Measurements from ENCODE around the gene EML1.

The EML1 gene

GRCh38 chr14:99821519-99822508 lies 28.6 kb downstream of the EML1 start:
- H3K9me3 ChIP-seq (ENCODE audit: control insufficient read depth in 1 of 2, low read length in 2 of 2) = no peaks in the 10 kb centered on the region
- no peaks in the 10 kb centered on the region for H3K27me3 ChIP-seq (ENCODE audit: low read depth, low read length)
- no peak overlapping the region for H3K4me3 ChIP-seq (ENCODE audit: low read depth in 1 of 2, low read length in 2 of 2)
- peaks cover 0 to 7% of the 10 kb centered on the region in 2 donors for H3K4me1 ChIP-seq (ENCODE audit: control insufficient read depth in 1 of 2, insufficient read depth in 2 of 2, low read length in 2 of 2)
- no peak overlapping the region for H3K27ac ChIP-seq (ENCODE audit: low read length)
- no peaks in the 10 kb centered on the region for H3K36me3 ChIP-seq (ENCODE audit: control insufficient read depth in 1 of 2, insufficient read depth in 2 of 2, low read length in 2 of 2)

GRCh38 chr14:99822800-99823455 lies 29.7 kb downstream of the EML1 start:
- no peak overlapping the region for H3K27ac ChIP-seq (ENCODE audit: low read length)
- no peaks in the 10 kb centered on the region for H3K27me3 ChIP-seq (ENCODE audit: low read depth, low read length)
- H3K36me3 ChIP-seq (ENCODE audit: control insufficient read depth in 1 of 2, insufficient read depth in 2 of 2, low read length in 2 of 2) = no peaks in the 10 kb centered on the region
- H3K4me1 ChIP-seq (ENCODE audit: control insufficient read depth in 1 of 2, insufficient read depth in 2 of 2, low read length in 2 of 2) = peaks cover 0 to 7% of the 10 kb centered on the region in 2 donors
- no peak overlapping the region for H3K4me3 ChIP-seq (ENCODE audit: low read depth in 1 of 2, low read length in 2 of 2)
- H3K9me3 ChIP-seq (ENCODE audit: control insufficient read depth in 1 of 2, low read length in 2 of 2) = no peaks in the 10 kb centered on the region

- H3K27me3 ChIP-seq (ENCODE audit: low read depth, low read length) = no peaks in the 10 kb centered on the region
- H3K36me3 ChIP-seq (ENCODE audit: control insufficient read depth in 1 of 2, insufficient read depth in 2 of 2, low read length in 2 of 2) = no peaks in the 10 kb centered on the region
- H3K4me1 ChIP-seq (ENCODE audit: control insufficient read depth in 1 of 2, insufficient read depth in 2 of 2, low read length in 2 of 2) = peaks cover 0 to 7% of the 10 kb centered on the region in 2 donors
- no peak overlapping the region for H3K27ac ChIP-seq (ENCODE audit: low read length)
- no peak overlapping the region for H3K4me3 ChIP-seq (ENCODE audit: low read depth in 1 of 2, low read length in 2 of 2)
- no peaks in the 10 kb centered on the region for H3K9me3 ChIP-seq (ENCODE audit: control insufficient read depth in 1 of 2, low read length in 2 of 2)
Measured at GRCh38 chr14:99824776-99825175, 31.6 kb downstream of the EML1 start.

GRCh38 chr14:99829450-99829849 lies 36.2 kb downstream of the EML1 start:
- H3K27ac ChIP-seq (ENCODE audit: low read length) = no peak overlapping the region
- no peaks in the 10 kb centered on the region for H3K4me1 ChIP-seq (ENCODE audit: control insufficient read depth in 1 of 2, insufficient read depth in 2 of 2, low read length in 2 of 2)
- no peak overlapping the region for H3K4me3 ChIP-seq (ENCODE audit: low read depth in 1 of 2, low read length in 2 of 2)
- H3K27me3 ChIP-seq (ENCODE audit: low read depth, low read length) = no peaks in the 10 kb centered on the region
- no peaks in the 10 kb centered on the region for H3K36me3 ChIP-seq (ENCODE audit: control insufficient read depth in 1 of 2, insufficient read depth in 2 of 2, low read length in 2 of 2)
- no peaks in the 10 kb centered on the region for H3K9me3 ChIP-seq (ENCODE audit: control insufficient read depth in 1 of 2, low read length in 2 of 2)

- Histone ChIP-seq H3K4me1 (ENCODE audit: control insufficient read depth in 1 of 2, insufficient read depth in 2 of 2, low read length in 2 of 2) (no peaks in the 10 kb centered on the region), H3K4me3 (ENCODE audit: low read depth in 1 of 2, low read length in 2 of 2) (no peak overlapping the region), H3K36me3 (ENCODE audit: control insufficient read depth in 1 of 2, insufficient read depth in 2 of 2, low read length in 2 of 2) (no peaks in the 10 kb centered on the region), H3K27ac (ENCODE audit: low read length) (no peak overlapping the region), H3K27me3 (ENCODE audit: low read depth, low read length) (no peaks in the 10 kb centered on the region), H3K9me3 (ENCODE audit: control insufficient read depth in 1 of 2, low read length in 2 of 2) (no peaks in the 10 kb centered on the region)
Measured at GRCh38 chr14:99831303-99831702, 38.1 kb downstream of the EML1 start.

- Histone ChIP-seq H3K4me1 (ENCODE audit: control insufficient read depth in 1 of 2, insufficient read depth in 2 of 2, low read length in 2 of 2) (no peaks in the 10 kb centered on the region), H3K36me3 (ENCODE audit: control insufficient read depth in 1 of 2, insufficient read depth in 2 of 2, low read length in 2 of 2) (no peaks in the 10 kb centered on the region), H3K4me3 (ENCODE audit: low read depth in 1 of 2, low read length in 2 of 2) (no peak overlapping the region), H3K27me3 (ENCODE audit: low read depth, low read length) (no peaks in the 10 kb centered on the region), H3K27ac (ENCODE audit: low read length) (no peak overlapping the region), H3K9me3 (ENCODE audit: control insufficient read depth in 1 of 2, low read length in 2 of 2) (no peaks in the 10 kb centered on the region)
Measured at GRCh38 chr14:99831903-99832685, 38.9 kb downstream of the EML1 start.

- no peaks in the 10 kb centered on the region for H3K9me3 ChIP-seq (ENCODE audit: control insufficient read depth in 1 of 2, low read length in 2 of 2)
- H3K27ac ChIP-seq (ENCODE audit: low read length) = no peak overlapping the region
- H3K27me3 ChIP-seq (ENCODE audit: low read depth, low read length) = no peaks in the 10 kb centered on the region
- no peak overlapping the region for H3K4me3 ChIP-seq (ENCODE audit: low read depth in 1 of 2, low read length in 2 of 2)
- H3K36me3 ChIP-seq (ENCODE audit: control insufficient read depth in 1 of 2, insufficient read depth in 2 of 2, low read length in 2 of 2) = no peaks in the 10 kb centered on the region
- peaks cover 0 to 22% of the 10 kb centered on the region in 2 donors for H3K4me1 ChIP-seq (ENCODE audit: control insufficient read depth in 1 of 2, insufficient read depth in 2 of 2, low read length in 2 of 2)
Measured at GRCh38 chr14:99837822-99838221, 44.6 kb downstream of the EML1 start.

- H3K4me3 ChIP-seq (ENCODE audit: low read depth in 1 of 2, low read length in 2 of 2) = no peak overlapping the region
- H3K27ac ChIP-seq (ENCODE audit: low read length) = no peak overlapping the region
- H3K4me1 ChIP-seq (ENCODE audit: control insufficient read depth in 1 of 2, insufficient read depth in 2 of 2, low read length in 2 of 2) = peaks cover 0 to 22% of the 10 kb centered on the region in 2 donors
- H3K27me3 ChIP-seq (ENCODE audit: low read depth, low read length) = no peaks in the 10 kb centered on the region
- H3K9me3 ChIP-seq (ENCODE audit: control insufficient read depth in 1 of 2, low read length in 2 of 2) = no peaks in the 10 kb centered on the region
- H3K36me3 ChIP-seq (ENCODE audit: control insufficient read depth in 1 of 2, insufficient read depth in 2 of 2, low read length in 2 of 2) = no peaks in the 10 kb centered on the region
Measured at GRCh38 chr14:99838639-99839134, 45.5 kb downstream of the EML1 start.

- Histone ChIP-seq H3K27ac (ENCODE audit: low read length) (no peak overlapping the region), H3K36me3 (ENCODE audit: control insufficient read depth in 1 of 2, insufficient read depth in 2 of 2, low read length in 2 of 2) (no peaks in the 10 kb centered on the region), H3K27me3 (ENCODE audit: low read depth, low read length) (no peaks in the 10 kb centered on the region), H3K9me3 (ENCODE audit: control insufficient read depth in 1 of 2, low read length in 2 of 2) (no peaks in the 10 kb centered on the region), H3K4me1 (ENCODE audit: control insufficient read depth in 1 of 2, insufficient read depth in 2 of 2, low read length in 2 of 2) (peaks cover 0 to 22% of the 10 kb centered on the region in 2 donors), H3K4me3 (ENCODE audit: low read depth in 1 of 2, low read length in 2 of 2) (no peak overlapping the region)
Measured at GRCh38 chr14:99839696-99840095, 46.5 kb downstream of the EML1 start.

GRCh38 chr14:99840265-99840664 lies 47.1 kb downstream of the EML1 start:
- Histone ChIP-seq H3K27me3 (ENCODE audit: low read depth, low read length) (no peaks in the 10 kb centered on the region), H3K4me1 (ENCODE audit: control insufficient read depth in 1 of 2, insufficient read depth in 2 of 2, low read length in 2 of 2) (peaks cover 0 to 22% of the 10 kb centered on the region in 2 donors), H3K9me3 (ENCODE audit: control insufficient read depth in 1 of 2, low read length in 2 of 2) (no peaks in the 10 kb centered on the region), H3K36me3 (ENCODE audit: control insufficient read depth in 1 of 2, insufficient read depth in 2 of 2, low read length in 2 of 2) (no peaks in the 10 kb centered on the region), H3K27ac (ENCODE audit: low read length) (no peak overlapping the region), H3K4me3 (ENCODE audit: low read depth in 1 of 2, low read length in 2 of 2) (no peak overlapping the region)
